HG03045 (cell line): ENCODE measurements around the gene PDE4B.
"Not testable (repeated sequence)": the region's sequence is repeated elsewhere in the genome, so short reads cannot be mapped to it uniquely, and the experiment has no call there.

ENCODE experiments used
- ATAC-seq: cut with Tn5 transposase; IDR thresholded peaks from one replicate; pipeline ENCODE4 v1.9.1; 2021; ENCODE audit warnings: mild to moderate bottlenecking, moderate library complexity; ENCODE audit not compliant: unreplicated experiment

Gene PDE4B

GRCh38 chr1:66399888-66400529 lies 607.3 kb downstream of the PDE4B start:
- ATAC-seq: no peak

- no peak for ATAC-seq
Measured at GRCh38 chr1:66400660-66401059, 608.0 kb downstream of the PDE4B start.

GRCh38 chr1:66401244-66401643 lies 608.5 kb downstream of the PDE4B start:
- peak; percentile 18 for ATAC-seq

- ATAC-seq: peak; percentile 73
Measured at GRCh38 chr1:66402194-66402593, 609.5 kb downstream of the PDE4B start.

- no peak for ATAC-seq
Measured at GRCh38 chr1:66403007-66403731, 610.5 kb downstream of the PDE4B start.

GRCh38 chr1:66405061-66405460 lies 612.4 kb downstream of the PDE4B start:
- no peak for ATAC-seq

- not testable (repeated sequence) for ATAC-seq
Measured at GRCh38 chr1:66411449-66411848, 618.8 kb downstream of the PDE4B start.

GRCh38 chr1:66412704-66413103 lies 620.0 kb downstream of the PDE4B start:
- ATAC-seq: no peak

GRCh38 chr1:66413136-66413837 lies 620.6 kb downstream of the PDE4B start:
- ATAC-seq: no peak

GRCh38 chr1:66413838-66414175 lies 621.1 kb downstream of the PDE4B start:
- no peak for ATAC-seq

- ATAC-seq: no peak
Measured at GRCh38 chr1:66415281-66415680, 622.6 kb downstream of the PDE4B start.

- no peak for ATAC-seq
Measured at GRCh38 chr1:66415866-66416265, 623.2 kb downstream of the PDE4B start.

GRCh38 chr1:66416295-66416694 lies 623.6 kb downstream of the PDE4B start:
- ATAC-seq: no peak

- ATAC-seq: no peak
Measured at GRCh38 chr1:66418021-66418420, 625.3 kb downstream of the PDE4B start.

- ATAC-seq: not testable (repeated sequence)
Measured at GRCh38 chr1:66420171-66420570, 627.5 kb downstream of the PDE4B start.

- not testable (repeated sequence) for ATAC-seq
Measured at GRCh38 chr1:66420906-66421305, 628.2 kb downstream of the PDE4B start.

- no peak for ATAC-seq
Measured at GRCh38 chr1:66422804-66423203, 630.1 kb downstream of the PDE4B start.
